K562 (cell line): ENCODE measurements around the gene EGLN3. TPM values are rescaled to one million over a fixed set of nuclear protein-coding genes. Genes with fewer than 3 reads are reported as not detected.
A peak's percentile ranks its signal among the peaks of the same experiment; 100 is the strongest.

Experiments used
- ATAC-seq: fragments of 200-7000 bp; cut with Tn5 transposase; 3 replicates; pipeline ENCODE4 v1.9.1; 2020; ENCODE audit warnings: moderate library complexity
- BruUV-seq: library from RNA; stranded (reverse); fragments of 400-500 nt; replicated peaks from 2 replicates; lab custom pipeline; 2021; lab: Mats Ljungman, UMichigan
- CTCF ChIA-PET: fragments of 300-600 bp; formaldehyde crosslinking; extraction: SDS; loops from one replicate; lab custom pipeline; 2021; ENCODE audit warnings: low intra/inter-chr PET ratio; lab: Yijun Ruan, JAX
- POLR2A ChIA-PET: fragments of 300-600, 350-650 bp; sonication (Branson Sonifier 250); formaldehyde crosslinking; extraction: SDS; loops from one replicate; lab custom pipeline; 2021; ENCODE audit warnings: antibody characterized with exemption, inconsistent platforms; lab: Yijun Ruan, JAX
- DNase-seq, 4 experiments: peaks; one replicate each; pipeline versions ENCODE4 v3.0.0 to v3.0.0-alpha.2; 2011 to 2018; ENCODE audit warnings: low spot score in 3 of 4, mixed read lengths in 3 of 4; ENCODE audit errors: extremely low read depth in 1 of 4
- FAIRE-seq: peaks from 2 replicates; lab custom pipeline; 2011; peaks lifted over from hg19 to GRCh38; lab: Jason Lieb, UNC
- H2AFZ ChIP-seq: 2 replicates; pipeline ENCODE4 v1.6.0; 2011; ENCODE audit warnings: low read depth, low read length, control low read depth, inconsistent platforms
- H3K27ac ChIP-seq: fragments of 200-600 bp; 3 replicates; pipeline ENCODE4 v1.8.0; 2011; ENCODE audit warnings: low read depth, mild to moderate bottlenecking, control low read depth, inconsistent platforms, low read length, moderate library complexity, mixed read lengths; ENCODE audit errors: extremely low read depth
- H3K27me3 ChIP-seq, 2 experiments: fragments of 300-600 bp in 1 of 2; 2 replicates in 1 of 2; 3 replicates in 1 of 2; pipeline versions ENCODE4 v1.6.0 to v1.8.0; 2011; ENCODE audit warnings: inconsistent platforms in 2 of 2, low read length in 2 of 2, mild to moderate bottlenecking in 1 of 2, mixed read lengths in 1 of 2, moderate library complexity in 1 of 2; ENCODE audit not compliant: control insufficient read depth in 2 of 2, insufficient read depth in 2 of 2
- H3K36me3 ChIP-seq: fragments of 300-600 bp; 3 replicates; pipeline ENCODE4 v1.8.0; 2011; ENCODE audit warnings: mild to moderate bottlenecking, low read length, inconsistent platforms; ENCODE audit not compliant: control insufficient read depth, insufficient read depth
- H3K4me1 ChIP-seq, 2 experiments: fragments of 200-600 bp in 1 of 2; replicated peaks in 1 of 2; 2 replicates in 1 of 2; 3 replicates in 1 of 2; pipeline versions ENCODE4 v1.5.1 to v1.8.0; 2011; ENCODE audit warnings: inconsistent platforms in 2 of 2, low read length in 2 of 2, mild to moderate bottlenecking in 1 of 2, mixed read lengths in 1 of 2, moderate library complexity in 1 of 2; ENCODE audit not compliant: control insufficient read depth in 2 of 2, insufficient read depth in 2 of 2
- H3K4me2 ChIP-seq: 2 replicates; pipeline ENCODE4 v1.6.1; 2011; ENCODE audit warnings: low read length, control low read depth, inconsistent platforms, mixed read lengths; ENCODE audit not compliant: insufficient read depth
- H3K4me3 ChIP-seq: fragments of 200-600 bp; sonication (generic), shearing (Covaris generic); 2 replicates; pipeline ENCODE4 v1.5.1; 2016; ENCODE audit warnings: control low read depth, inconsistent platforms
- H3K79me2 ChIP-seq: fragments of 200-600 bp; 3 replicates; pipeline ENCODE4 v1.8.0; 2011; ENCODE audit warnings: low read length, inconsistent platforms; ENCODE audit not compliant: control insufficient read depth, insufficient read depth
- H3K9ac ChIP-seq, 2 experiments: 2 replicates each; pipeline versions ENCODE4 v1.6.0 to v1.6.1; 2011; ENCODE audit warnings: low read depth in 2 of 2, low read length in 2 of 2, control low read depth in 1 of 2, inconsistent platforms in 1 of 2, mild to moderate bottlenecking in 1 of 2, mixed read lengths in 1 of 2; ENCODE audit not compliant: insufficient read depth in 1 of 2
- H3K9me1 ChIP-seq: one replicate; pipeline ENCODE4 v1.6.0; 2011; ENCODE audit warnings: inconsistent platforms, mild to moderate bottlenecking, low read length, moderate library complexity; ENCODE audit not compliant: control insufficient read depth, insufficient read depth
- H3K9me3 ChIP-seq: replicated peaks from 2 replicates; pipeline ENCODE4 v1.5.1; 2011; ENCODE audit warnings: low read depth, low read length, inconsistent platforms; ENCODE audit not compliant: control insufficient read depth, insufficient read depth
- H4K20me1 ChIP-seq: replicated peaks from 2 replicates; pipeline ENCODE4 v1.6.1; 2011; ENCODE audit warnings: low read length, inconsistent platforms, mixed read lengths; ENCODE audit not compliant: control insufficient read depth, insufficient read depth
- CHD2 ChIP-seq: IDR thresholded peaks from 2 replicates; pipeline ENCODE4 v1.6.1; 2011; ENCODE audit warnings: low read depth, low read length
- EGR1 ChIP-seq: fragments of 450-650 bp; conservative IDR thresholded peaks from 2 replicates; pipeline ENCODE4 v1.6.1; 2017; ENCODE audit warnings: mild to moderate bottlenecking
- ETV5 ChIP-seq: sonication (generic); formaldehyde crosslinking; IDR thresholded peaks from 2 replicates; pipeline ENCODE4 v1.4.0; 2020; ENCODE audit warnings: low read depth, mild to moderate bottlenecking, missing genetic modification reagents
- FOXK1 ChIP-seq: sonication (generic); formaldehyde crosslinking; IDR thresholded peaks from 2 replicates; pipeline ENCODE4 v1.8.0; 2022; ENCODE audit warnings: missing genetic modification reagents, mild to moderate bottlenecking, borderline replicate concordance
- MIER1 ChIP-seq: fragments of 450-650 bp; IDR thresholded peaks from 2 replicates; pipeline ENCODE4 v1.6.1; 2016; ENCODE audit warnings: antibody characterized with exemption, mild to moderate bottlenecking, low read depth
- SREBF1 ChIP-seq: fragments of 150-350 bp; IDR thresholded peaks from 2 replicates; pipeline ENCODE4 v1.6.1; 2014; ENCODE audit warnings: antibody characterized with exemption, low read depth, low read length, borderline replicate concordance
- ZNF23 ChIP-seq: fragments of 250-450 bp; sonication (Bioruptor Pico); IDR thresholded peaks from 2 replicates; pipeline ENCODE4 v1.4.0; 2020; ENCODE audit warnings: mild to moderate bottlenecking
- ZNF518B ChIP-seq: fragments of 250-450 bp; sonication (Bioruptor Pico); IDR thresholded peaks from 2 replicates; pipeline ENCODE4 v1.5.0; 2021; ENCODE audit warnings: mild to moderate bottlenecking, moderate library complexity
- WGBS: fragments of 100-300 bp; shearing (Covaris generic); methylation state at CpG from one replicate; pipeline ENCODE4 v1.1.6; 2016; ENCODE audit warnings: low coverage, mixed read lengths; ENCODE audit not compliant: insufficient coverage; ENCODE audit errors: missing lambda C conversion rate; 5-methylcytosine and 5-hydroxymethylcytosine counted together
- in situ Hi-C: fragments of 300-500 bp; cut with MboI; formaldehyde crosslinking; loops from 4 replicates; pipeline ENCODE4 v1.15.0; 2018; ENCODE audit warnings: inconsistent platforms, mixed read lengths
- intact Hi-C: fragments of 100-400 bp; cut with micrococcal nuclease; formaldehyde crosslinking; loops from 2 replicates; pipeline ENCODE4 v1.14.2; 2022
- polyA plus RNA-seq, 8 experiments: library from polyadenylated mRNA; depleted of rRNA in 4 of 8; stranded (reverse) in 5 of 8; unstranded in 3 of 8; fragments of >200 nt; fragmentation: Nextera tagmentation in 2 of 8; fragmentation: Illumina TruSeq in 1 of 8; extraction: Ambion mirVana in 2 of 8; extraction: Trizol in 1 of 8; gene quantifications; 2 replicates each; pipeline versions ENCODE4 v1.2.1 to v1.2.3, GENCODE V29; 2011 to 2014; ENCODE audit warnings: inconsistent platforms in 1 of 8, missing spikeins in 1 of 8
- total RNA-seq, 7 experiments: library from RNA; depleted of rRNA in 6 of 7; stranded (reverse); fragments of >200 nt in 6 of 7; fragmentation: Illumina TruSeq in 2 of 7; extraction: Trizol in 2 of 7; gene quantifications; 2 replicates each; pipeline versions ENCODE4 v1.2.1 to v1.2.3, GENCODE V29; 2011 to 2021; ENCODE audit warnings: low replicate concordance in 1 of 7

Gene EGLN3
- total and polyA plus RNA-seq, 9 of the 15 experiments (the other 6 are each of a cell fraction or from before 2014, with no cell fraction given), result 2.5 to 87.6 (median 5.8) TPM

- POLR2A ChIA-PET, result no interaction called here
- H3K79me2 ChIP-seq, result no peaks in the 10 kb centered on the region
- intact Hi-C loops (no loop called here), in situ Hi-C loops (no loop called here)
- no peak for DNase-seq
- ATAC-seq, result no peak
- H2AFZ ChIP-seq, result no peak overlapping the region
- BruUV-seq, result no TSS peak
- H3K4me3 ChIP-seq, result no peak overlapping the region
- CTCF ChIA-PET, result no interaction called here
- no peaks in the 10 kb centered on the region for H3K9me3 ChIP-seq
- H3K27me3 ChIP-seq, result no peaks in the 10 kb centered on the region
- no peaks in the 10 kb centered on the region for H4K20me1 ChIP-seq
- no peak for FAIRE-seq
- H3K9ac ChIP-seq, result no peak overlapping the region
- TF ChIP-seq MIER1 (no peak), EGR1 (peak; percentile 35)
- TF ChIP-seq, all 486 proteins: peak for 1
- no peak overlapping the region for H3K4me2 ChIP-seq
- H3K9me1 ChIP-seq, result no peaks in the 10 kb centered on the region
- H3K27ac ChIP-seq, result no peak overlapping the region
- H3K4me1 ChIP-seq, result peaks cover 0 to 2% of the 10 kb centered on the region in 2 experiments; a peak in 1 of 5 replicates
- no peaks in the 10 kb centered on the region for H3K36me3 ChIP-seq
- 87% methylated on average over 3 of the region's 8 CpGs for WGBS
Measured at GRCh38 chr14:33996462-33996861, 45.6 kb upstream of the EGLN3 start.

GRCh38 chr14:33993246-33993645, 42.4 kb upstream of the EGLN3 start:
- no peaks in the 10 kb centered on the region for H4K20me1 ChIP-seq
- H3K27ac ChIP-seq, result no peak overlapping the region
- DNase-seq, result no peak
- H3K9me3 ChIP-seq, result no peaks in the 10 kb centered on the region
- TF ChIP-seq ETV5 (CRISPR knock-in tag) (no peak), FOXK1 (CRISPR knock-in tag) (no peak), SREBF1 (no peak), ZNF518B (CRISPR knock-in tag) (no peak), CHD2 (no peak), ZNF23 (no peak)
- BruUV-seq, result no TSS peak
- H3K9ac ChIP-seq, result no peak overlapping the region
- in situ Hi-C loops (no loop called here), intact Hi-C loops (no loop called here)
- H3K79me2 ChIP-seq, result no peaks in the 10 kb centered on the region
- no peak for FAIRE-seq
- no peak overlapping the region for H3K4me3 ChIP-seq
- WGBS, result 19% methylated on average over 1 of the region's 1 CpG
- ChIA-PET CTCF (no interaction called here), POLR2A (no interaction called here)
- no peak overlapping the region for H2AFZ ChIP-seq
- H3K36me3 ChIP-seq, result no peaks in the 10 kb centered on the region
- ATAC-seq, result no peak
- no peaks in the 10 kb centered on the region for H3K27me3 ChIP-seq
- H3K4me1 ChIP-seq, result peaks cover 0 to 6% of the 10 kb centered on the region in 2 experiments; a peak in 2 of 5 replicates
- no peak overlapping the region for H3K4me2 ChIP-seq
- no peaks in the 10 kb centered on the region for H3K9me1 ChIP-seq
